ENCODE data around the gene GALNT18.

GRCh38 chr11:11493698-11494097 is 128.1 kb downstream of the GALNT18 start:
- no peak for TF ChIP-seq CTCF (IDR thresholded peaks at IDR 0.05; ENCODE audit: insufficient read depth, low read length)
- TF ChIP-seq REST (IDR thresholded peaks at IDR 0.05; ENCODE audit: insufficient replicate concordance, low read depth) = no peak
- TF ChIP-seq POLR2AphosphoS5 (IDR thresholded peaks at IDR 0.05; ENCODE audit: low read depth) = no peak
- TF ChIP-seq GABPA (IDR thresholded peaks at IDR 0.05; ENCODE audit: low read depth) = no peak
